ENCODE data around the gene KRTAP6-3. TPM values are rescaled to one million over a fixed set of nuclear protein-coding genes. Genes with fewer than 3 reads are reported as not detected.

KRTAP6-3 gene
- total and polyA plus RNA-seq, 3 experiments from 2014 or later = not detected

DNA sequence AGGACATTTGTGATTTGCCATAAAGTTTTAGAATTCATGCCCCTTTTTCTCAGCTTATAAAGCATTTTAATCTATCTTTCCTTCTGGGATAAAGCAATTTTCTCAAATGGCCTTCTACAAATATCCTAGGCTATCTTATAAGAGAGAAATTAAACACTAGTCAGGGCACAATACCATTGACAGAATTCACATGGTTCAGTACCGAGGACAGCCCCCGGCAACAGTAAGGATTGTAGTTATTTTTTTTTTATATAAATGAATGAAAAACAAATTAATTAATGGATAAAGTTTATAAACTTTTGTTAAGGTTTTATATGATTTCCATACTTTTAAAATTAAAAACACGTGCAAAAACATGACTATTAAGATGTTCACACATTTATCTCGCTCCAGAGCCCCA lies 35.9 kb downstream of the KRTAP6-3 start:
- Histone ChIP-seq H3K27ac (ENCODE audit: low read depth, low read length) (no peak overlapping the region), H3K36me3 (ENCODE audit: insufficient read depth, low read length) (no peaks in the 10 kb centered on the region), H3K9me3 (ENCODE audit: low read length) (no peaks in the 10 kb centered on the region), H3K27me3 (ENCODE audit: insufficient read depth, low read length, poor library complexity, severe bottlenecking) (no peaks in the 10 kb centered on the region), H3K4me3 (ENCODE audit: low read length) (no peak overlapping the region), H3K4me1 (ENCODE audit: insufficient read depth, low read length) (no peaks in the 10 kb centered on the region)
- ChIA-PET CTCF (no interaction called here), POLR2A (no interaction called here)
- Mint-ChIP-seq H3K27me3 (no peaks in the 10 kb centered on the region), H3K27ac (no peak overlapping the region), H3K4me1 (no peaks in the 10 kb centered on the region), H3K36me3 (no peaks in the 10 kb centered on the region), H3K4me3 (no peak overlapping the region), H3K9me3 (peaks cover 0 to 8% (median 0%) of the 10 kb centered on the region in 5 donors)
- no peak for DNase-seq

DNA sequence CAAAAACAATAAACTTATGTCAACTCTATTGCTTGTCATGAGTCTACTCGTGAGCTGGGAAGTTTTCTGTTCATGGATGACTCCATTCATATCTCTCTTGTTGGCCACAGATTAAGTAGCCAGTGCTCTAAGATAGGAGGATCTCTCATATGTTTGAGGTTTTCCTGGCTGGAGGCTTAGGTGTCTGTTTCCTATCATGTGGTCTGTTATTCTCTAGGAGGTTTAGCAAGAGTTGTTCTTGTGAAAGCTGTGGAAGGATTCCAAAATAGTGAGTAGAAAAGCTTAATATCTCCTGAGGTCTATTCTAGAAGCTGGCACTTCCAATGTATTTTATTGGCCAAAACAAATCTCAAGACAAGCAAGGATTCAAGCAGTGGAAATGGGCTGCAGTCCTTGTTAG lies 37.0 kb downstream of the KRTAP6-3 start:
- Histone ChIP-seq H3K4me3 (ENCODE audit: low read length) (no peak overlapping the region), H3K27ac (ENCODE audit: low read depth, low read length) (no peak overlapping the region), H3K9me3 (ENCODE audit: low read length) (no peaks in the 10 kb centered on the region), H3K36me3 (ENCODE audit: insufficient read depth, low read length) (no peaks in the 10 kb centered on the region), H3K27me3 (ENCODE audit: insufficient read depth, low read length, poor library complexity, severe bottlenecking) (no peaks in the 10 kb centered on the region), H3K4me1 (ENCODE audit: insufficient read depth, low read length) (no peaks in the 10 kb centered on the region)
- no peaks in the 10 kb centered on the region for H3K36me3 Mint-ChIP-seq
- H3K27ac Mint-ChIP-seq = no peak overlapping the region
- H3K27me3 Mint-ChIP-seq = no peaks in the 10 kb centered on the region
- ChIA-PET CTCF (no interaction called here), POLR2A (no interaction called here)
- no peak overlapping the region for H3K4me3 Mint-ChIP-seq
- no peaks in the 10 kb centered on the region for H3K4me1 Mint-ChIP-seq
- DNase-seq = no peak
- H3K9me3 Mint-ChIP-seq = peaks cover 0 to 6% (median 0%) of the 10 kb centered on the region in 5 donors

DNA sequence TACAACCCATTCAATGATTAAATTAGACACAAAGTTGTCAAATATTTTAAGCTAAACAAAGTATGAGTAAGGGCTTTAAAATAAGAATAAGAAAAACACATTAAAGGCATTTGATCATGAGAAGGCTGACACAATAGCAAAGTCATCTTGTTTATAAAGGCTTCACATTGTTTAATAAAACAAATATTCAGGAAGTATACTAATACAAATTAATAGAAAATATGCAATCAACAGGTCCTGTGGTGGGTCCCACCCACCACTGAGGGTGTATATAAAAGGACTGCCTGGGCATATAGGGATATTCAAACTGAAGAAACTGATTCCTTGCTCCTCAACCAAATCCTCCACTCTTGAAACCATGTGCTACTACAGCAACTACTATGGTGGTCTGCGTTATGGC lies 42.7 kb downstream of the KRTAP6-3 start, which contains the start of gene KRTAP20-2:
TSS of gene KRTAP20-2 (plus strand) at position 301 of the 400 bp plus-strand sequence. CDS start at position 359, 58 bp downstream.
- H3K4me1 ChIP-seq (ENCODE audit: insufficient read depth, low read length) = no peaks in the 10 kb centered on the region
- POLR2A ChIA-PET = no interaction called here
- peaks cover 0 to 5% (median 2%) of the 10 kb centered on the region in 5 donors for H3K9me3 Mint-ChIP-seq
- no peaks in the 10 kb centered on the region for H3K27me3 ChIP-seq (ENCODE audit: insufficient read depth, low read length, poor library complexity, severe bottlenecking)
- no peaks in the 10 kb centered on the region for H3K27me3 Mint-ChIP-seq
- H3K4me3 Mint-ChIP-seq = no peak within 1 kb of the TSS
- H3K27ac ChIP-seq (ENCODE audit: low read depth, low read length) = no peak within 1 kb of the TSS
- H3K36me3 ChIP-seq (ENCODE audit: insufficient read depth, low read length) = no peaks in the 10 kb centered on the region
- H3K36me3 Mint-ChIP-seq = no peaks in the 10 kb centered on the region
- no peaks in the 10 kb centered on the region for H3K4me1 Mint-ChIP-seq
- no peak within 1 kb of the TSS for H3K27ac Mint-ChIP-seq
- CTCF ChIA-PET = no interaction called here
- H3K4me3 ChIP-seq (ENCODE audit: low read length) = no peak within 1 kb of the TSS
- no peak for DNase-seq
- H3K9me3 ChIP-seq (ENCODE audit: low read length) = no peaks in the 10 kb centered on the region

DNA sequence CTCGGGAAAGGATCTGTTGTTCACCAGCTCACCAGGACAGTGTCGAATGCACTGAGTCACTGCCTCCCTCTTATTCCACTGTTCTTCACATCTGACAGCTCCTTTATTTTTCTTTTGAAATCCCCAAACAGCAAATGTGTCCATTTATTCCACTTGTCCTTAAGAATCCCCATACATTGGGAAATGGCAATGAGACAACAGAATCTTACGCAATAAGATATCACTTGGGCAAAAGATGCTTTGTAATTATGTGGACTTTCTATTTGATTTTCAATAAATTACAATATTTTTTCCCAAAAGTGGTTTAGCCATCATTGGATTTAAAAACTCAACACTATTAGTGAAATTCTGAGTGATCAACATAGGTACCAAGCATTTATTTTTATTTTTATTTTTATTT lies 46.4 kb downstream of the KRTAP6-3 start:
- Mint-ChIP-seq H3K9me3 (peaks cover 1 to 11% (median 3%) of the 10 kb centered on the region in 5 donors), H3K4me3 (no peak overlapping the region), H3K4me1 (no peaks in the 10 kb centered on the region), H3K36me3 (no peaks in the 10 kb centered on the region), H3K27ac (no peak overlapping the region), H3K27me3 (no peaks in the 10 kb centered on the region)
- H3K36me3 ChIP-seq (ENCODE audit: insufficient read depth, low read length) = no peaks in the 10 kb centered on the region
- POLR2A ChIA-PET = no interaction called here
- H3K4me3 ChIP-seq (ENCODE audit: low read length) = no peak overlapping the region
- no peak overlapping the region for H3K27ac ChIP-seq (ENCODE audit: low read depth, low read length)
- CTCF ChIA-PET = no interaction called here
- no peaks in the 10 kb centered on the region for H3K4me1 ChIP-seq (ENCODE audit: insufficient read depth, low read length)
- H3K9me3 ChIP-seq (ENCODE audit: low read length) = no peaks in the 10 kb centered on the region
- H3K27me3 ChIP-seq (ENCODE audit: insufficient read depth, low read length, poor library complexity, severe bottlenecking) = no peaks in the 10 kb centered on the region
- DNase-seq = no peak

DNA sequence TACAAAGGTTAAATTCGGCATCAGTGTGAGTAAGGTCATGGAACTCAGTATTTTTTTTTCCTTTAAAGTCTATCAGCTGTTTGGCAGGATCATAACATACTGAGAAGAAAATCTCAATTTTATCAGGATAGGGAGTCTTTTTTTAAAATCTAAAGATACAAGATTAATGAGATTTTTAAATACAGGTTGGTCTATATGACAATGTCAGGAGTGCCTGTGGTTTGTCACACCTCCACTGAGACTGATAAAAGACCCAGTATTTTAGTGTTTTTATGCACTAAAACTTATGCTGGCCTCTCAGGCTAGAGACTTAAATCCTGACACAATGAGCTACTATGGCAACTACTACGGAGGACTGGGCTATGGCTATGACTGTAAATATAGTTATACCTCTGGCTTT lies 50.3 kb downstream of the KRTAP6-3 start, which contains the start of gene KRTAP20-3:
TSS of gene KRTAP20-3 (plus strand) at position 301 of the 400 bp plus-strand sequence.
- CTCF ChIA-PET = no interaction called here
- Mint-ChIP-seq H3K27ac (no peak within 1 kb of the TSS), H3K9me3 (peaks cover 0 to 11% (median 3%) of the 10 kb centered on the region in 5 donors), H3K27me3 (peaks cover 0 to 1% of the 10 kb centered on the region in 2 donors), H3K4me3 (no peak within 1 kb of the TSS), H3K36me3 (no peaks in the 10 kb centered on the region), H3K4me1 (no peaks in the 10 kb centered on the region)
- no peak for DNase-seq
- Histone ChIP-seq H3K36me3 (ENCODE audit: insufficient read depth, low read length) (no peaks in the 10 kb centered on the region), H3K9me3 (ENCODE audit: low read length) (no peaks in the 10 kb centered on the region), H3K4me1 (ENCODE audit: insufficient read depth, low read length) (no peaks in the 10 kb centered on the region), H3K27me3 (ENCODE audit: insufficient read depth, low read length, poor library complexity, severe bottlenecking) (no peaks in the 10 kb centered on the region), H3K4me3 (ENCODE audit: low read length) (no peak within 1 kb of the TSS), H3K27ac (ENCODE audit: low read depth, low read length) (no peak within 1 kb of the TSS)
- POLR2A ChIA-PET = no interaction called here

Other genes with a start within 250 kb of the KRTAP6-3 start
- gene KRTAP23-1, start 243.8 kb upstream of the KRTAP6-3 start, total RNA-seq = not detected
- not detected for gene KRTAP23-1, start 243.8 kb upstream of the KRTAP6-3 start, polyA plus RNA-seq
- gene KRTAP13-2, start 220.2 kb upstream of the KRTAP6-3 start, total RNA-seq = not detected
- not detected for gene KRTAP13-2, start 220.2 kb upstream of the KRTAP6-3 start, polyA plus RNA-seq
- gene KRTAP13-1, start 196.4 kb upstream of the KRTAP6-3 start, total RNA-seq = not detected
- gene KRTAP13-1, start 196.4 kb upstream of the KRTAP6-3 start, polyA plus RNA-seq = not detected
- gene KRTAP13-3, start 166.5 kb upstream of the KRTAP6-3 start, total RNA-seq = not detected
- gene KRTAP13-3, start 166.5 kb upstream of the KRTAP6-3 start, polyA plus RNA-seq = not detected
- not detected for gene KRTAP13-4, start 162.2 kb upstream of the KRTAP6-3 start, total RNA-seq
- not detected for gene KRTAP13-4, start 162.2 kb upstream of the KRTAP6-3 start, polyA plus RNA-seq
- gene KRTAP15-1, start 152.2 kb upstream of the KRTAP6-3 start, total RNA-seq = not detected
- not detected for gene KRTAP15-1, start 152.2 kb upstream of the KRTAP6-3 start, polyA plus RNA-seq
- gene KRTAP19-1, start 112.1 kb upstream of the KRTAP6-3 start, total RNA-seq = not detected
- gene KRTAP19-1, start 112.1 kb upstream of the KRTAP6-3 start, polyA plus RNA-seq = not detected
- gene KRTAP19-2, start 105.0 kb upstream of the KRTAP6-3 start, total RNA-seq = not detected
- not detected for gene KRTAP19-2, start 105.0 kb upstream of the KRTAP6-3 start, polyA plus RNA-seq
- not detected for gene KRTAP19-3, start 100.4 kb upstream of the KRTAP6-3 start, total RNA-seq
- gene KRTAP19-3, start 100.4 kb upstream of the KRTAP6-3 start, polyA plus RNA-seq = not detected
- not detected for gene KRTAP19-4, start 95.3 kb upstream of the KRTAP6-3 start, total RNA-seq
- not detected for gene KRTAP19-4, start 95.3 kb upstream of the KRTAP6-3 start, polyA plus RNA-seq
- gene KRTAP19-5, start 90.3 kb upstream of the KRTAP6-3 start, total RNA-seq = not detected
- gene KRTAP19-5, start 90.3 kb upstream of the KRTAP6-3 start, polyA plus RNA-seq = not detected
- not detected for gene KRTAP19-6, start 50.6 kb upstream of the KRTAP6-3 start, total RNA-seq
- not detected for gene KRTAP19-6, start 50.6 kb upstream of the KRTAP6-3 start, polyA plus RNA-seq
- not detected for gene KRTAP19-7, start 31.1 kb upstream of the KRTAP6-3 start, total RNA-seq
- gene KRTAP19-7, start 31.1 kb upstream of the KRTAP6-3 start, polyA plus RNA-seq = not detected
- gene KRTAP22-2, start 2.0 kb upstream of the KRTAP6-3 start, total RNA-seq = not detected
- gene KRTAP22-2, start 2.0 kb upstream of the KRTAP6-3 start, polyA plus RNA-seq = not detected
- not detected for gene KRTAP6-2, start 6.5 kb downstream of the KRTAP6-3 start, total RNA-seq
- gene KRTAP6-2, start 6.5 kb downstream of the KRTAP6-3 start, polyA plus RNA-seq = not detected
- not detected for gene KRTAP22-1, start 8.6 kb downstream of the KRTAP6-3 start, total RNA-seq
- not detected for gene KRTAP22-1, start 8.6 kb downstream of the KRTAP6-3 start, polyA plus RNA-seq
- gene KRTAP6-1, start 21.5 kb downstream of the KRTAP6-3 start, total RNA-seq = not detected
- gene KRTAP6-1, start 21.5 kb downstream of the KRTAP6-3 start, polyA plus RNA-seq = not detected
- gene KRTAP20-1, start 24.0 kb downstream of the KRTAP6-3 start, total RNA-seq = not detected
- not detected for gene KRTAP20-1, start 24.0 kb downstream of the KRTAP6-3 start, polyA plus RNA-seq
- not detected for gene KRTAP20-4, start 28.2 kb downstream of the KRTAP6-3 start, total RNA-seq
- not detected for gene KRTAP20-4, start 28.2 kb downstream of the KRTAP6-3 start, polyA plus RNA-seq
- not detected for gene KRTAP20-2, start 42.8 kb downstream of the KRTAP6-3 start, total RNA-seq
- gene KRTAP20-2, start 42.8 kb downstream of the KRTAP6-3 start, polyA plus RNA-seq = not detected
- not detected for gene KRTAP20-3, start 50.4 kb downstream of the KRTAP6-3 start, total RNA-seq
- not detected for gene KRTAP20-3, start 50.4 kb downstream of the KRTAP6-3 start, polyA plus RNA-seq
- not detected for gene KRTAP21-3, start 126.3 kb downstream of the KRTAP6-3 start, total RNA-seq
- not detected for gene KRTAP21-3, start 126.3 kb downstream of the KRTAP6-3 start, polyA plus RNA-seq
- gene KRTAP21-2, start 154.8 kb downstream of the KRTAP6-3 start, total RNA-seq = not detected
- gene KRTAP21-2, start 154.8 kb downstream of the KRTAP6-3 start, polyA plus RNA-seq = not detected
- not detected for gene KRTAP21-1, start 163.0 kb downstream of the KRTAP6-3 start, total RNA-seq
- not detected for gene KRTAP21-1, start 163.0 kb downstream of the KRTAP6-3 start, polyA plus RNA-seq
- not detected for gene KRTAP8-1, start 220.8 kb downstream of the KRTAP6-3 start, total RNA-seq
- gene KRTAP8-1, start 220.8 kb downstream of the KRTAP6-3 start, polyA plus RNA-seq = not detected
- not detected for gene KRTAP7-1, start 237.3 kb downstream of the KRTAP6-3 start, total RNA-seq
- not detected for gene KRTAP7-1, start 237.3 kb downstream of the KRTAP6-3 start, polyA plus RNA-seq

Data from CD8-positive, alpha-beta memory T cell (primary cell).